ENCODE results near the gene CSNK1G1. TPM values are rescaled to one million over a fixed set of nuclear protein-coding genes. Genes with fewer than 3 reads are reported as not detected.
"Not testable (repeated sequence)": the region's sequence is repeated elsewhere in the genome, so short reads cannot be mapped to it uniquely, and the experiment has no call there.

CSNK1G1 gene
- polyA plus RNA-seq, 1 donor from 2014 or later = 15.3 TPM

DNA sequence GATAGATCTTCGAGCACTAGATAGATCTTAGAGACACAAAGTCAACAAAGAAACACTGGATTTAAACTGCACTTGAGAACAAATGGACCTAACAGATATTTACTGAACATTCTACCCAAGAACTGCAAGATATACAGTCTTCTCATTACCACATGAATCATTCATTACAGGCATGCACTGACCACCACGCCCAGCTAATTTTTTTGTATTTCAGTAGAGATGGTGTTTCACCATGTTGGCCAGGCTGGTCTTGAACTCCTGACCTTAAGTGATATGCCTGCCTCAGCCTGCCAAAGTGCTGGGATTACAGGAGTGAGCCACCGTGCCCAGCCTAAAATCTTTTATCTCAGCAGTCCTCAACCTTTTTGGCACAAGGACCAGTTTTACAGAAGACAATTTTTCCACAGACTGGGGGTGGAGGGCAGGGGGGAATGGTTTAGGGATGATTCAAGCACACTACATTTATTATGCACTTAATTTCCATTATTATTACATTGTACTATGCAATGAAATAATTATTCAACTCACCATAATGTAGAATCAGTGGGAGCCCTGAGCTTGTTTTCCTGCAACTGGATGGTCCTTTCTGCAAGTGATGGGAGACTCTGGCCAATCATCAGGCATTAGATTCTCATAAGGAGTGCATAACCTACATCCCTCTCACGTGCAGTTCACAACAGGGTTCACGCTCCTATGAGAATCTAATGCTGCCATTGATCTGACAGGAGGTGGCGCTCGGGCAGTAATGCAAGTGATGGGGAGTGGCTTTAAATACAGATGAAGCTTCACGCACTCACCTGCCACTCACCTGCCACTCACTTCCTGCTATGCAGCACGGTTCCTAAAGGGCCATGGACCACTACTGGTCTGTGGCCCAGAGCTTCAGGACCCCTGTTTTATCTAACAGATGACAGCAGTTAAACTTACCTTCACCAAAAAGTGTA lies 21.7 kb downstream of the CSNK1G1 start:
- Mint-ChIP-seq H3K4me1 (peaks cover 10 to 17% (median 13%) of the 10 kb centered on the region in 3 donors), H3K27me3 (no peaks in the 10 kb centered on the region), H3K9me3 (no peaks in the 10 kb centered on the region), H3K4me3 (no peak overlapping the region), H3K27ac (peak overlapping the region in 1 of 3 donors; percentile 37), H3K36me3 (peaks cover 3% of the 10 kb centered on the region)

- Mint-ChIP-seq H3K27ac (no peak overlapping the region), H3K36me3 (peaks cover 3% of the 10 kb centered on the region), H3K9me3 (no peaks in the 10 kb centered on the region), H3K4me3 (no peak overlapping the region), H3K4me1 (peaks cover 8 to 17% (median 13%) of the 10 kb centered on the region in 3 donors), H3K27me3 (no peaks in the 10 kb centered on the region)
Observed at GRCh38 chr15:64333516-64333915, 22.5 kb downstream of the CSNK1G1 start.

DNA sequence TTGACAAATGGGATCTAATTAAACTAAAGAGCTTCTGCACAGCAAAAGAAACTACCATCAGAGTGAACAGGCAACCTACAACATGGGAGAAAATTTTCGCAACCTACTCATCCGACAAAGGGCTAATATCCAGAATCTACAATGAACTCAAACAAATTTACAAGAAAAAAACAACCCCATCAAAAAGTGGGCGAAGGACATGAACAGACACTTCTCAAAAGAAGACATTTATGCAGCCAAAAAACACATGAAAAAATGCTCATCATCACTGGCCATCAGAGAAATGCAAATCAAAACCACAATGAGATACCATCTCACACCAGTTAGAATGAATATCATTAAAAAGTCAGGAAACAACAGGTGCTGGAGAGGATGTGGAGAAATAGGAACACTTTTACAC lies 24.3 kb downstream of the CSNK1G1 start:
- H3K27me3 Mint-ChIP-seq, H3K4me3 Mint-ChIP-seq, H3K36me3 Mint-ChIP-seq, H3K27ac Mint-ChIP-seq, H3K9me3 Mint-ChIP-seq: not testable (repeated sequence)
- peaks cover 8 to 10% (median 10%) of the 10 kb centered on the region in 3 donors for H3K4me1 Mint-ChIP-seq

DNA sequence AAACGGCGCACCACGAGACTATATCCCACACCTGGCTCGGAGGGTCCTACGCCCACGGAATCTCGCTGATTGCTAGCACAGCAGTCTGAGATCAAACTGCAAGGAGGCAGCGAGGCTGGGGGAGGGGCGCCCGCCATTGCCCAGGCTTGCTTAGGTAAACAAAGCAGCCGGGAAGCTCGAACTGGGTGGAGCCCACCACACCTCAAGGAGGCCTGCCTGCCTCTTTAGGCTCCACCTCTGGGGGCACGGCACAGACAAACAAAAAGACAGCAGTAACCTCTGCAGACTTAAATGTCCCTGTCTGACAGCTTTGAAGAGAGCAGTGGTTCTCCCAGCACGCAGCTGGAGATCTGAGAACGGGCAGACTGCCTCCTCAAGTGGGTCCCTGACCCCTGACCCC lies 29.0 kb downstream of the CSNK1G1 start:
- not testable (repeated sequence) for H3K27me3 Mint-ChIP-seq, H3K27ac Mint-ChIP-seq, H3K36me3 Mint-ChIP-seq, H3K4me3 Mint-ChIP-seq, H3K9me3 Mint-ChIP-seq, H3K4me1 Mint-ChIP-seq

DNA sequence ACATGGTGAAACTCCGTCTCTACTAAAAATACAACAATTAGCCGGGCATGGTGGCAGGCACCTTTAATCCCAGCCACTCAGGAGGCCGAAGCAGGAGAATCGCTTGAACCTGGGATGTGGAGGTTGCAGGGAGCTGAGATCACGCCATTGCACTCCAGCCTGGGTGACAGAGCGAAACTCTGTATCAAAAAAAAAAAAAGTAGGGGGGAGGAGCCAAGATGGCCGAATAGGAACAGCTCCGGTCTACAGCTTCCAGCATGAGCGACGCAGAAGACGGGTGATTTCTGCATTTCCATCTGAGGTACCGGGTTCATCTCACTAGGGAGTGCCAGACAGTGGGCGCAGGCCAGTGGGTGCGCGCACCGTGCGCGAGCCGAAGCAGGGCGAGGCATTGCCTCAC lies 29.5 kb downstream of the CSNK1G1 start:
- not testable (repeated sequence) for H3K4me3 Mint-ChIP-seq, H3K27ac Mint-ChIP-seq, H3K27me3 Mint-ChIP-seq, H3K36me3 Mint-ChIP-seq, H3K4me1 Mint-ChIP-seq, H3K9me3 Mint-ChIP-seq

GRCh38 chr15:64324165-64324877 lies 31.7 kb downstream of the CSNK1G1 start:
- Mint-ChIP-seq H3K27ac (no peak overlapping the region), H3K9me3 (no peaks in the 10 kb centered on the region), H3K27me3 (no peaks in the 10 kb centered on the region), H3K36me3 (no peaks in the 10 kb centered on the region), H3K4me1 (peaks cover 0 to 5% (median 1%) of the 10 kb centered on the region in 3 donors), H3K4me3 (no peak overlapping the region)

GRCh38 chr15:64315216-64315615 lies 40.8 kb downstream of the CSNK1G1 start:
- H3K27me3 Mint-ChIP-seq = no peaks in the 10 kb centered on the region
- H3K9me3 Mint-ChIP-seq = no peaks in the 10 kb centered on the region
- H3K4me3 Mint-ChIP-seq = no peak overlapping the region
- H3K36me3 Mint-ChIP-seq = peaks cover 4% of the 10 kb centered on the region
- peak overlapping the region in 1 of 3 donors; percentile 83 for H3K27ac Mint-ChIP-seq
- H3K4me1 Mint-ChIP-seq = peaks cover 5 to 14% (median 12%) of the 10 kb centered on the region in 3 donors

- Mint-ChIP-seq H3K27me3 (no peaks in the 10 kb centered on the region), H3K4me3 (no peak overlapping the region), H3K27ac (no peak overlapping the region), H3K36me3 (peaks cover 4% of the 10 kb centered on the region), H3K9me3 (no peaks in the 10 kb centered on the region), H3K4me1 (peaks cover 5 to 16% (median 12%) of the 10 kb centered on the region in 3 donors)
Observed at GRCh38 chr15:64314456-64314855, 41.5 kb downstream of the CSNK1G1 start.

DNA sequence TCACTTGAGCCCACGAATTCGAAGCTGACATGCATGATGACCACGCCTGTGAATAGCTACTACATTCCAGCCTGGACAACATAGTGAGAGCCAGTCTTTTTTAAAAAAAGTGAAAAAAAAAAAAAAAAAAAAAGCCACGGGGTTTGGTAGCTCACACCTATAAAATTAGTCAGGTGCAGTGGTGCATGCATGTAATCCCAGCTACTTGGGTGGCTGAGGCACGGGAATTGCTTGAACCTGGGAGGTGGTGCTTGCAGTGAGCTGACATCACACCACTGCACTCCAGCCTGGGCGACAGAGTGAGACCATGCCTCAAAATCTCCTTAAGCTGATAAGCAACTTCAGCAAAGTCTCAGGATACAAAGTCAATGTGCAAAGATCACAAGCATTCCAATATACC lies 44.4 kb downstream of the CSNK1G1 start:
- Mint-ChIP-seq H3K36me3 (peaks cover 8% of the 10 kb centered on the region), H3K27me3 (no peaks in the 10 kb centered on the region), H3K9me3 (no peaks in the 10 kb centered on the region), H3K4me3 (no peak overlapping the region), H3K4me1 (peaks cover 5 to 23% (median 16%) of the 10 kb centered on the region in 3 donors), H3K27ac (no peak overlapping the region)

GRCh38 chr15:64310036-64310435 lies 45.9 kb downstream of the CSNK1G1 start:
- Mint-ChIP-seq H3K9me3 (no peaks in the 10 kb centered on the region), H3K27me3 (no peaks in the 10 kb centered on the region), H3K4me1 (peaks cover 7 to 21% (median 16%) of the 10 kb centered on the region in 3 donors)

GRCh38 chr15:64305261-64305660 lies 50.7 kb downstream of the CSNK1G1 start:
- peaks cover 5 to 24% (median 7%) of the 10 kb centered on the region in 3 donors for H3K4me1 Mint-ChIP-seq
- H3K27me3 Mint-ChIP-seq = no peaks in the 10 kb centered on the region
- no peak overlapping the region for H3K4me3 Mint-ChIP-seq
- H3K9me3 Mint-ChIP-seq = no peaks in the 10 kb centered on the region
- H3K27ac Mint-ChIP-seq = no peak overlapping the region
- H3K36me3 Mint-ChIP-seq = peaks cover 7% of the 10 kb centered on the region

More at GRCh38 chr15:64310036-64310435, 45.9 kb downstream of the CSNK1G1 start:
- Mint-ChIP-seq H3K4me3 (no peak overlapping the region), H3K27ac (peak overlapping the region in 1 of 3 donors; percentile 4), H3K36me3 (peaks cover 8% of the 10 kb centered on the region)

DNA sequence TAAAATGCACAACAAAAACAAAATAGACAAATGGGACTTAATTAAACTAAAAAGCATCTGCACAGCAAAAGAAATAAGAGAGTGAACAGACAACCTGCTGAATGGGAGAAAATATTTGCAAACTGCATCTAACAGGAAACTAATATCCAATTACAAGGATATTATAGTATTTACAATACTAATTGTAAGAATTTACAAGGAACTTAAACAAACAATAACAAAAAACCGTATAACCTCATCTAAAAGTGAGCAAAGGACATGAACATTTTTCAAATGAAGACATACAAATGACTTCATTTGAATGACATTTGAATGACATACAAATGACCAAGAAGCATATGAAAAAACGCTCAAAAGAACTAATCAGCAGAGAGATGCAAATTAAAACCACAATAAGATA lies 66.4 kb downstream of the CSNK1G1 start:
- Mint-ChIP-seq H3K36me3 (peaks cover 4% of the 10 kb centered on the region), H3K4me1 (peaks cover 6 to 20% (median 10%) of the 10 kb centered on the region in 3 donors), H3K4me3 (no peak overlapping the region), H3K9me3 (peaks cover 0 to 3% (median 0%) of the 10 kb centered on the region in 3 donors), H3K27me3 (no peaks in the 10 kb centered on the region), H3K27ac (no peak overlapping the region)

DNA sequence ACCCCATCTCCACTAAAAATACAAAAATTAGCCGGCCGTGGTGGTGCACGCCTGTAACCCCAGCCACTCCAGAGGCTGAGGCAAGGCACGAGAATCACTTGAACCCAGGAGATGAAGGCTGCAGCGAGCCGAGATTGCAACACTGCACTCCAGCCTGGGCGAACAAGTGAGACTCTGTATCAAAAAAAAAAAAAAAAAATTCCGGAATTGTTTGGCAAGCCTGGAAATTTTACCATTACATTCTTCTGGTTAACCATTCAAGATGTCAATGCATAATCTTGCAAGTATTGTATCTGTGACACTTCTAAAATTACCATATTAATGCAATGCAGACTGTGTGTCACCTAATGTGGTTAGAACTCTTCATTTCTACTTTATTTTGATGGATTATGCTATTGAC lies 67.0 kb downstream of the CSNK1G1 start:
- Mint-ChIP-seq H3K27ac (no peak overlapping the region), H3K9me3 (peaks cover 0 to 3% (median 0%) of the 10 kb centered on the region in 3 donors)

GRCh38 chr15:64288577-64288976 lies 67.4 kb downstream of the CSNK1G1 start:
- Mint-ChIP-seq H3K36me3 (peaks cover 6% of the 10 kb centered on the region), H3K4me1 (peaks cover 6 to 20% (median 10%) of the 10 kb centered on the region in 3 donors), H3K27me3 (no peaks in the 10 kb centered on the region), H3K27ac (no peak overlapping the region), H3K9me3 (peaks cover 0 to 3% (median 0%) of the 10 kb centered on the region in 3 donors), H3K4me3 (no peak overlapping the region)

More for the DNA sequence above, 67.0 kb downstream of the CSNK1G1 start:
- H3K4me3 Mint-ChIP-seq = no peak overlapping the region
- H3K36me3 Mint-ChIP-seq = peaks cover 4% of the 10 kb centered on the region
- peaks cover 6 to 20% (median 10%) of the 10 kb centered on the region in 3 donors for H3K4me1 Mint-ChIP-seq
- H3K27me3 Mint-ChIP-seq = no peaks in the 10 kb centered on the region

GRCh38 chr15:64287953-64288352 lies 68.0 kb downstream of the CSNK1G1 start:
- H3K27me3 Mint-ChIP-seq = no peaks in the 10 kb centered on the region
- H3K4me1 Mint-ChIP-seq = peaks cover 4 to 14% (median 6%) of the 10 kb centered on the region in 3 donors
- no peak overlapping the region for H3K4me3 Mint-ChIP-seq
- H3K27ac Mint-ChIP-seq = no peak overlapping the region
- peaks cover 6% of the 10 kb centered on the region for H3K36me3 Mint-ChIP-seq
- peaks cover 0 to 3% (median 0%) of the 10 kb centered on the region in 3 donors for H3K9me3 Mint-ChIP-seq

Measured in IgD-negative memory B cell (primary cell).